ENCODE data around the gene TTLL5.
"Not testable (repeated sequence)": the region's sequence is repeated elsewhere in the genome, so short reads cannot be mapped to it uniquely, and the experiment has no call there.

DNA sequence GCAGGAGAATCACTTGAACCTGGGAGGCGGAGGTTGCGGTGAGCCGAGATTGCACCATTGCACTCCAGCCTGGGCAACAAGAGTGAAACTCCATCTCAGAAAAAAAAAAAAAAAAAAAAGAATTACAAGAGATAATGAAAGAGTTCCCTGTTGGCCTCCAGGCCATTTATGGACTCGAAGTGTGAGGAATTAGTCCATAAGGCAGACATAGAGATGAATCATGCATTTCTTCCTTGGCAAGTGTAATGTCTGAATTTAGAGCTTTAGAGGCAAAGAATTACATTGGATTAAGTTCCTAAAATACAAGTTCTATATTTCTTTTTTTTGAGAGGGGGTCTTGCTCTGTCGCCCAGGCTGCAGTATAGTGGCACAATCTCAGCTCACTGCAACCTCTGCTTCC is 185.6 kb downstream of the TTLL5 start:
- not testable (repeated sequence) for TF ChIP-seq GATAD2B (conservative IDR thresholded peaks at IDR 0.05; ENCODE audit: low read depth); MXI1 (IDR thresholded peaks at IDR 0.05; ENCODE audit: low read depth, low read length); NFIC (IDR thresholded peaks at IDR 0.05; ENCODE audit: low read depth, low read length); ZNF384 (IDR thresholded peaks at IDR 0.05; ENCODE audit: borderline replicate concordance, low read depth, low read length); POLR2AphosphoS5 (IDR thresholded peaks at IDR 0.05; ENCODE audit: low read length); BCL3 (IDR thresholded peaks at IDR 0.05; ENCODE audit: borderline replicate concordance, insufficient read depth, low read depth, low read length, poor library complexity, severe bottlenecking); ZBED1 (IDR thresholded peaks at IDR 0.05; ENCODE audit: borderline replicate concordance); POLR2A (IDR thresholded peaks at IDR 0.05; ENCODE audit: low read depth, low read length); CREM (IDR thresholded peaks at IDR 0.05; ENCODE audit: low read depth); NR2C2 (IDR thresholded peaks at IDR 0.05; ENCODE audit: borderline replicate concordance, control insufficient read depth, insufficient read length, low read depth); HDAC2 (IDR thresholded peaks at IDR 0.05)
- TF ChIP-seq, protein P1, sequence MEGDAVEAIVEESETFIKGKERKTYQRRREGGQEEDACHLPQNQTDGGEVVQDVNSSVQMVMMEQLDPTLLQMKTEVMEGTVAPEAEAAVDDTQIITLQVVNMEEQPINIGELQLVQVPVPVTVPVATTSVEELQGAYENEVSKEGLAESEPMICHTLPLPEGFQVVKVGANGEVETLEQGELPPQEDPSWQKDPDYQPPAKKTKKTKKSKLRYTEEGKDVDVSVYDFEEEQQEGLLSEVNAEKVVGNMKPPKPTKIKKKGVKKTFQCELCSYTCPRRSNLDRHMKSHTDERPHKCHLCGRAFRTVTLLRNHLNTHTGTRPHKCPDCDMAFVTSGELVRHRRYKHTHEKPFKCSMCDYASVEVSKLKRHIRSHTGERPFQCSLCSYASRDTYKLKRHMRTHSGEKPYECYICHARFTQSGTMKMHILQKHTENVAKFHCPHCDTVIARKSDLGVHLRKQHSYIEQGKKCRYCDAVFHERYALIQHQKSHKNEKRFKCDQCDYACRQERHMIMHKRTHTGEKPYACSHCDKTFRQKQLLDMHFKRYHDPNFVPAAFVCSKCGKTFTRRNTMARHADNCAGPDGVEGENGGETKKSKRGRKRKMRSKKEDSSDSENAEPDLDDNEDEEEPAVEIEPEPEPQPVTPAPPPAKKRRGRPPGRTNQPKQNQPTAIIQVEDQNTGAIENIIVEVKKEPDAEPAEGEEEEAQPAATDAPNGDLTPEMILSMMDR (IDR thresholded peaks at IDR 0.05 in 2 of 3, conservative IDR thresholded peaks at IDR 0.05 in 1 of 3; ENCODE audit: control insufficient read depth in 2 of 3, extremely low read depth in 1 of 3, insufficient read depth in 1 of 3, low read depth in 3 of 3, low read length in 3 of 3): not testable (repeated sequence)
